HG02970 (cell line): ENCODE measurements around the gene MUC21.
"Not testable (repeated sequence)": the region's sequence is repeated elsewhere in the genome, so short reads cannot be mapped to it uniquely, and the experiment has no call there.

Experiments
- ATAC-seq: cut with Tn5 transposase; IDR thresholded peaks from one replicate; pipeline ENCODE4 v1.9.1; 2021; ENCODE audit warnings: mild to moderate bottlenecking, moderate library complexity, moderate number of reproducible peaks; ENCODE audit not compliant: unreplicated experiment, low FRiP score

Gene MUC21

DNA sequence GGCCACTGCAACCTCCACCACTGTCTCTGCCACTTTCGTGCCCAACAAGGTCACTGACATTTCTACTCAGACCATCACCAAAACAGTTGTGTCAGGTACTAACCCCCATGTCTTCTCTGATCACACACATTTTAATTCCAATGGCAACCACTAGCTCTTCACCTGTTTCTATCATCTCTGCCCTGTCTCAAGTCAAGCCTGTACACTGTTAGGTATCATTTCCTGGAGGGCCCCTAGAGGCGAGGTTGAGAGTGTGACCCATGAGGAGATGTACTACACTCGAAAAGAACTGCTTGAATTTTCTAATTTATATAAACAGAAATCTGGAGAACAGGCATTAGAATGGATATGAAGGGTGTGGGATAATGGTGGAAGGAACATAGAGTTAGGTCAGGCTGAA is 17.4 kb upstream of the MUC21 start:
- no peak for ATAC-seq

DNA sequence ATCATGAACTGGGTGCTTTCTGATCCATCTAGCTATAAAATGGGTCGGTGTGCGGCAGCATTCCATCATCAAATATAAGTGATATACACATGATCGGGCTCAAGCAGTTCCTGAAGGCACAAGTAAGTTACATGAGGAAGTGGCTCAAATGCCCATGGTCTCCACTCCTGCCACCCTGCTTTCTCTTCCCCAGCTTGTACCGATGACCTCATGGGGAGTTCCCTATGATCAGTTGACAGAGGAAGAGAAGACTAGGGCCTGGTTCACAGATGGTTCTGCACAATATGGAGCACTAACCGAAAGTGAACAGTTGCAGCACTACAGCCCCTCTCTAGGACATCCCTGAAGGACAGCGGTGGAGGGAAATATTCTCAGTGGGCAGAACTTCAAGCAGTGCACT is 14.3 kb upstream of the MUC21 start:
- not testable (repeated sequence) for ATAC-seq

DNA sequence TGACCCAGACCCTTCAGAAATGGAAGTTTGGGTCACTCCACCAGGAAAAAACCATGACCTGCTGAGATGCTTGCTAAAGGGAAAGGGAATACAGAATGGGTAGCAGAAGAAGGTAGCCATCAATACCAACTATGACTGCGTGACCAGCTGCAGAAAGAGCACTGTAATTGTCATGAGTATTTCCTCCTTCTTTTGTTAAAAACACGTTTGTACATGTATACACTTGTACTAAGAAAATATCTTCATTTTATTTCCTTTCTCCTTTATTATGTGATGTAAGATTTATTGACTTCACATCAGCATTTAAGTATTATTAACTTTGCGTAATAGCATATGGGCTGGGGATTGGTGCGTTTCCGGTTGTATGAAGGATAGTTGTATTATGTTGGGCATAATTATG is 12.6 kb upstream of the MUC21 start:
- ATAC-seq = no peak

DNA sequence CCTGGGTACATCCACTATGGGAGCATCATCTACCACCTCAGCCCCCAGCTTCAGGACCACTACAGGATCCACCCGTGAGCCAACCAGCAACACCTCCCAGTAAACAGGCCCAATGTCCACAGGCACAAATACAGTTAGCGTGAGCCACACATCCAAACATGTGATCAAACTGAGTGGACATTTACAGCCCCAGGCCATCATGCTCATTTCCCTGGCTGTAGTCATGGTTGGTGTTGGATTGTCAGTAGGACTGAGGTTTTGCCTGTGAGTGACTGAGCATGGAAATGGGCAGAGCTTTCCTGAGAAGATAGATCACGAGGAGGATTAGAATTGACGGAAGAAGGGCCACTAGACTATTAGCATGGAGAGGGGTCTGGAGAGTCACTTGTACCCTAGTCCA is 10.7 kb upstream of the MUC21 start:
- ATAC-seq = no peak

DNA sequence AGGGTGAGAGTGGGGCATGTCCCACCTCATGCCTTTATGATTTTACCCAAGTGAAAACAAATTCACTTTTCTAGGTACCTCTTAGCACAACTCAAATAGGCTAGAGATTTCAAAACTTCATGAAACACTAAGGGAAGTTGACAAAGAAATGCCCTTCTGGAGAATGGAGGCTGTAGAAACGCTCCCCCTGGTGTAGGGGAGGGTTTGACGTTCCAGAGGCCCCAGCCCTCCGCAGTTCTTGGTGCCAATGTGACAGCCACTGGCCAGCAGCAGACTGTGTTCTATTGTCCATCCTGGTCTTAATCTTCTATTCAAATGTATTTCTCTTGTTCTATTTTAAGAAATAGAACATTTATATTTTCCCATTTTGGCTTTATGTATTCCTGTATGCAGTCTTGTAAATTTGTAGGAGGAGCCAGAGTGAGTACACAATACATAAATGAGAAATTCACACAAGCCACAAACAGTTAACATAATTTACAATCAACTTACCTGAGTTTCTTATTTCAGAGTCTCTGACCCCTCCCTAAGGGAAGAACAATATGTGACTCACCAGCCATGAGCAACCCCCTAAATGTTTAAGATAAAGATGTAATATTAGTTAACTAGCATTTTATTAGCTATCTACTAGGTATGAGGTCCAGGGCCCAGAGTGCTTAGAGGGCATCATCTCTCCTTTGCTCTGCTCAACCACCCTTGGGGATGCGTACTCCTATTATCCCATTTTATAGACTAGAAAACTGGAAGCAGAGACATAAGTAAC is 8.8 kb upstream of the MUC21 start:
- no peak for ATAC-seq

DNA sequence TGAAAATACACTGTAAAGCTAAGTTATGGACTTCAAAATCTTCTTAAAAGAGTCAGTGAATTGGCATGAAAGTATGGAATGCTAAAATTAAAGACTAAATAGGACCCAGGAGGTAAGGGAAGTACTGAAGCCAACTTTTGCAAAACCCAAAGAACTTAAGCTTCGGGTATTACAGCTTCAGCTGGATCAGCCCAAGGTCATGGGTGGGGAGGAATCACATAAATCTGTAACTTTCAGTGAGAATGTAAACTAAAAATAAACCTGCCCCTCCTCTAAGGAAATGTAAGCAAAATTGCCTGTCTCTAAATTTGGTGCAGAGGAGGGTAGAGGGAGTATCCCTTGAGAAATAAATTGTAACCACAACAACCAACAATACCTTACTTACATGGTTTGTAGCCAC is 4.4 kb upstream of the MUC21 start:
- no peak for ATAC-seq

DNA sequence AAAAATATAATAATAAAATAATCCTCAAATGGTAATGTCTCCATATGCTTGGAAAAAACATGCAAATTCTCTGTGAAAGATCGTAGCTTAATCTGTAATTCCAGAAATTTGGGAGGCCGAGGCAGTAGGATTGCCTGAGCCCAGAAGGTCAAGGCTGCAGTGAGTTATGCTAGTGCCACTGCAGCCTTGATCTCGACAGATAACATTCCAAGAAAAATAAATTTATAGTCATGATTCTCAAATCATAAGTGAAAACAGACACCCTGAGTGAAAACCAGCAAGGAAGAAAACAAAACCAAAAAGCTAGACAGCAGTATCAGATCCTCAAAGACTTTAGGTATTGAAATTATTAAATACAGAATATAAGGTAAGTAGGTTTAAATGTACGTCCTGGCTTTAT is 3.8 kb upstream of the MUC21 start:
- ATAC-seq = no peak

DNA sequence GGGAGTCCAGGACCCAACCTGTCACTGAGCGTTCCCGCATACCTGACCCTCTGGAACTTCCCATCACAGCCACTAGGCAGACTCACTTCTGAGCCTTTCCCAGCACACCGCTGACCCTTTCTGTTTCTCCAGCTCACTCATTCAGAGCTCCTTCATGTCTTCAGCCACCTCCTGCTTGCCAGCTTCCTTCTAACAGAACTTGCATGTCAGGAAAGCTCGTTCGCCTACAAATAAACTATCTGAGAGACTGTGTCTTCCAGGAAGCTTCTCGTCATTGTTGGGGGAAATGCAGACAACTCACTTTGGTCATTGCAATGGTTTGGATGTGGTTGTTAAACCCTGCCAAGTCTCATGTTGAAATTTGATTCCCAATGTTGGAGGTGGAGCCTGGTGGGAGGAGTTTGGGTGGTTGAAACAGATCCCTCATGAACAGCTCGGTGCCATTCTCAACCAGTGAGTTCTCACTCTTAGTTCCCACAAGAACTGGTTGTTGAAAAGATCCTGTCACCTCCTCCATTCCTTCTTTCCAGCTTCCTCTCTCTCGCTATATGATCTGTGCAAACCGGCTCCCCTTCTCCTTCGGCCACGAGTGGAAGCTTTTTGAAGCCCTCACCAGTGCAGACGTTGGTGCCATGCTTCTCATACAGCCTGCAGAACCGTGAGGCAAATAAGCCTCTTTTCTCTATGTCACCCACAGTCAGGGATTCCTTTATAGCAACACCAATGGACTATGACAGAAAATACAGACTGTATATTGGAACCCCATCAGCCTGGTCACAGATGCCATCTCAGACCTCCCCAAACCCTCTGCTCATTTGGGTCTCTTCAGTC is 1.4 kb upstream of the MUC21 start:
- ATAC-seq = no peak

DNA sequence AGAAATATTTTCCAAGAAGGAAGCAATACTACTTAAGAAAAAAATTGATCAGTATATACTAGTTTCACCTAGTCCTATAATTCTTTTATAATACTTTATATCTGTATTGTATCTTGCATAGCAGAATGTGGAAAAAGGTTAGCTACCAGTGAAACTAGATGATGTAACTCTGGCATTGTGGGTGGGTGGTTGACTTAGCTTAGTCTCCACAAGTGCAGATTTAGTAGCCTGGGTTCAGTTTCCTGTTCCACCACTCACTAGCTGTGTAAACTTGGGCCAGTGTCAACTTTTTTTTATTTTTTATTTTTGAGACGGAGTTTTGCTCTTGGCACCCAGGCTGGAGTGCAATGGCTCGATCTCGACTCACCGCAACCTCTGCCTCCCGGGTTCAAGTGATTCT is 2.0 kb downstream of the MUC21 start:
- no peak for ATAC-seq

DNA sequence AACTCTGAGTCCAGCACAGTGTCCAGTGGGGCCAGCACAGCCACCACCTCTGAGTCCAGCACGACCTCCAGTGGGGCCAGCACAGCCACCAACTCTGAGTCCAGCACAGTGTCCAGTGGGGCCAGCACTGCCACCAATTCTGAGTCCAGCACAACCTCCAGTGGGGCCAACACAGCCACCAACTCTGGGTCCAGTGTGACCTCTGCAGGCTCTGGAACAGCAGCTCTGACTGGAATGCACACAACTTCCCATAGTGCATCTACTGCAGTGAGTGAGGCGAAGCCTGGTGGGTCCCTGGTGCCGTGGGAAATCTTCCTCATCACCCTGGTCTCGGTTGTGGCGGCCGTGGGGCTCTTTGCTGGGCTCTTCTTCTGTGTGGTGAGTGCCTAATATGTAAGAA is 3.8 kb downstream of the MUC21 start:
- no peak for ATAC-seq

DNA sequence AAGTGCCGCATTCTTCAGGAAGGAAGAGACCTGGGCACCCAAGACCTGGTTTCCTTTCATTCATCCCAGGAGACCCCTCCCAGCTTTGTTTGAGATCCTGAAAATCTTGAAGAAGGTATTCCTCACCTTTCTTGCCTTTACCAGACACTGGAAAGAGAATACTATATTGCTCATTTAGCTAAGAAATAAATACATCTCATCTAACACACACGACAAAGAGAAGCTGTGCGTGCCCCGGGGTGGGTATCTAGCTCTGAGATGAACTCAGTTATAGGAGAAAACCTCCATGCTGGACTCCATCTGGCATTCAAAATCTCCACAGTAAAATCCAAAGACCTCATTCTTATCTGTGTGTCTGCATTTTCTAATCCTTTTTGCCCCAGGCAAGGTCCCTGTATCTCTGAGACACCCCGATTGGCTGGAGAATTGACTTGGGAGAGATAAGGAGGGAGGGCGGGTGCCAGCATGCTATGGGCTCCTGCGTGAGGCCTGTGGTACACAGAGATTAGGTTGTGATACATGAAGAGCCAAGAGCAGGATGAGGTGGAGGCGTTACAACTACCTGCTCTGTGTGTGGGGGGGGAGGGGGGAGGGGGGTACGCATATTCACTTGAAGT is 4.8 kb downstream of the MUC21 start:
- no peak for ATAC-seq

DNA sequence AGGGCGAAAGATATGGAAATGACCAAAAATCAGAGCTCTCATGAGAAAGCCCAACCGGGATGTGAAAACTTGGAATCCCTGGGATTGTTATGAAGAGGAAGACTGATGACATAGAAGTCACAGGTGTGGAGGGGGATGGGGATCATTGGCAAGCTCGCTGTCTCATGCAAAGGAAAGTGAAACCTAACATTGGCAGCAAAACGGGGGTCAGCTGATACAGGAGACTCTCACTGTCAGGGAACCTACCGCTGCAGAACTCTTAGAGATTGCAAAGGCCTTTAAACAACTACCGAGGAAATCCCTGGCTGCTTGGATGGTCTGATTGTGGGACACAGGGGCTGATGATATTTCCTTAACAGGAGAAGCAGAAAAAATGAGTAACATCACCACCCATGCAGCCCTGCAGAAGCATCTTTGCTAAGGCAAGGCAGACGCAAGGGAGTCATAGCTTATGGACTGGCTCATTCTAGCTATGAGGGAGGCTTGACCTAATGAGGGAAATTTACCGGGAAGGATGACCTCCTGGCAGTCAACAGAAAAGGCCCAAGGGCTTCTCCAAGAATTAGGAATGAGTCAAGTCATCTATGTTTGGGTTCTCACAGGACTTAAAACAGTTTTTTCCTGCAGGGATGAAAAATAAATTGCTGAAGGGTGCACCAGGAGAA is 7.0 kb downstream of the MUC21 start:
- no peak for ATAC-seq

DNA sequence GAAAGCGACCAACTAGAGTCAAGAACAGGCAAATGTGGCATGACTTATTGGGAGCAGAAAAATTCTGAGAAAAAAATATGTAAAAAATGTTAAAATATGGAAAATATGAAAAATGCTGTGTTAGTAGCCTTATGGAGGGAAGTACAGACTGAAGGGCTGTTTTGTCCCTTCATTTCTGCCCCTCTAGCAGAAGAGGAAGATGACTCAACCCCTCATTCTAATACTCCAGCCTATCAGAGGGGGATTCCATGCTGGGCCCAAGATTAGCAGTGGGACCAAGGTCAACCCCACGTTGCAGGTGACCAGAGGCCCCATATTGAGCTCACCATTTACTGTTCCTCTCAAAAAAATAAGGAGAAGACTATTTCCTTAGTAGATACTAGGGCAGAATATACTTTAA is 8.4 kb downstream of the MUC21 start:
- no peak for ATAC-seq

DNA sequence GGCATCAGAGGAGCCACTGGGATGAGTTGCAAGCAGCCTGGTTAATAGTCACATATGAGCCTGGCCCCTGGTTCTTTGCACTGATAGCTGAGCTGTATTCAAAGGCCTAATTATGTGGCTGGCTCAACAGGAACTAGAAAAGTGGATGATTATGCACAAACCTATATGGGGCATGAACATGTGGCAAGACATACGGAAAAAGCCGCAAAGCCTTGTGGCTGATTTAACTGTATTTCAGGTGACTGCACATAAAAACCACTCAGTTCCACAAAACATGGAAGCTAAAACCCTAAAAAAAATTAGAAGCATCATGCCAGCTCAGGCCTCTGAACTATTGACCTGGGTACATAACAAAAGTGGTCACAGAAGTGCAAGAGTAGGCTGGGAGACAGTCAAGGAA is 13.8 kb downstream of the MUC21 start:
- no peak for ATAC-seq

DNA sequence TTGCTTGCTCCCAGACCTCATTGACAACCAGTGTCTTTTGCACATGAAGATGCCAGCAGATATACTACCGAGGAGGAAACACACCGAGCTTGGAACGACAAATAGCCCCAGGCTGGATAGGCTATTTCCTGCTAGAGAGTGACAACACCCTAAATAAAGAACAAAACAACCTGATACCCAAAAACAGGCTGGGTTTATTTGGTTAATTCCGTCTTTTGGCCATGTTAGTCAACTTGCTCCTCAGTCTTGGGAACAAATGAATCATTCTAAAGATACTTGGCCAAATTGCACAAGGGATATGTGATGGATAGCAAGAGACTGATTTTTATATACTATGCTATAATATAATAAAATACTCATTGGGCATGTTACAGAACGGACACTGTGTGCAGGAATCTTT is 15.3 kb downstream of the MUC21 start:
- no peak for ATAC-seq

DNA sequence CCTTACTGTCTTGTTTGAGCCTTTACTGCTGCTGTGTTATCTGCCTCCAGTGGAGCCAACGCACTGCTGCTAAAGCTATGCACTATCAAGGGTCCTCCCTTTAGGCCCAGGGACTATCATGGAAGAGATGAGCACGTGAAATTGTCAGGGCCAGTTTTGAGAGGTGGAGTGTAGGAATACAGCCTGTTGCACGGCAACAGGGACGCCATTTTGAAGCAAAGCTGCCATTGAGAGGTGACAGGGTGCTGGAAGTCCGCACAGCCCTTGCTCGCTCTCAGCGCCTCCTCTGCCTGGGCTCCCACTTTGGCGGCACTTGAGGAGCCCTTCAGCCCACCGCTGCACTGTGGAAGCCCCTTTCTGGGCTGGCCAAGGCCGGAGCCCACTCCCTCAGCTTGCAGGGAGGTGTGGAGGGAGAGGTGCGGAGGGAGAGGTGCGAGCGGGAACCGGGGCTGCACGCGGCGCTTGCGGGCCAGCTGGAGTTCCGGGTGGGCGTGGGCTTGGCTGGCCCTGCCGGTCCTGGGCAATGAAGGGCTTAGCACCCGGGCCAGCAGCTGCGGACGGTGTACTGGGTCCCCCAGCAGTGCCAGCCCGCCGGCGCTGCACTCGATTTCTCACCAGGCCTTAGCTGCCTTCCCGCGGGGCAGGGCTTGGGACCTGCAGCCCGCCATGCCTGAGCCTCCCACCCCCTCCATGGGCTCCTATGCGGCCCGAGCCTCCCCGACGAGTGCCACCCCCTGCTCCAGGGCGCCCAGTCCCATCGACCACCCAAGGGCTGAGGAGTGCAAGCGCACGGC is 16.7 kb downstream of the MUC21 start:
- not testable (repeated sequence) for ATAC-seq

DNA sequence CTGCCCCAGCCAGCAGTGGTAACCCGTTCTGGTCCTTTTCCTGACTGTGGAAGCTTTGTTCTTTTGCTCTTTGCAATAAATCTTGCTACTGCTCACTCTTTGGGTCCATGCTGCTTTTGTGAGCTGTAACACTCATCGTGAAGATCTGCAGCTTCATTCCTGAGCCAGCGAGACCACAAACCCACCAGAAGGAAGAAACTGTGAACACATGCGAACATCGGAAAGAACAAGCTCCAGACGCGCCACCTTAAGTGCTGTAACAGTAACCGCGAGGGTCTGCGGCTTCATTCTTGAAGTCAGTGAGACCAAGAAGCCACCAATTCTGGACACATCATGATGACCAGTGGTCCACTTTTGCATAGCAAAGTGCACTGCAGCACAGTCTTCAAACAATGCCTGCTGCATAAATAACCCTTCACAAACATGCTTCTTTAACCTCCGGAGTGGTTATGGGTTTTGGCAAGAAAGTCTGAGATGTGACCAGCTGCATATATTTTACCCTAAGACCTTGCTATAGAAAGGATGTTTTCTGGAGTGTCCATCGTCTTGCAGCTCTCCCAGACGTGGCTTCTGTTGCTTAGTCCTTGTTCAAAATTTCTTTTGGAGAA is 17.9 kb downstream of the MUC21 start:
- ATAC-seq = no peak

DNA sequence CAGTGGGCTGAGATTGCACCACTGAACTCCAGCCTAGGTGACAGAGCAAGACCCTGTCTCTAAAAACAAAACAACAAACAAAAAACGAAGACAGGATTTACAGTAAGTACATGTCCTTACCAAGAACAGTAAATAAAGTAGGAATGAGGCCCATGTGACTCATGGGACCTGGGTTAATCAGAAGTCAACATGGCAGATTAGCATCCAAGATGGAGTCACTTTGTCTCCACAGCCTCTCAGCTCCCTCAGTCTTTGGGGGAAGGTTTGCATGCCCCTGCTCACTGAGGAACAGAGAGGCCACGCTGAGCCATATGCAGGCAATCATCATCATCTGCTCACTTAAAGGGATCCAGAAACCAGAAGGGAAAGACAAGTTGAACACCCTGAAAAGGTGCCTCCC is 19.0 kb downstream of the MUC21 start:
- no peak for ATAC-seq

DNA sequence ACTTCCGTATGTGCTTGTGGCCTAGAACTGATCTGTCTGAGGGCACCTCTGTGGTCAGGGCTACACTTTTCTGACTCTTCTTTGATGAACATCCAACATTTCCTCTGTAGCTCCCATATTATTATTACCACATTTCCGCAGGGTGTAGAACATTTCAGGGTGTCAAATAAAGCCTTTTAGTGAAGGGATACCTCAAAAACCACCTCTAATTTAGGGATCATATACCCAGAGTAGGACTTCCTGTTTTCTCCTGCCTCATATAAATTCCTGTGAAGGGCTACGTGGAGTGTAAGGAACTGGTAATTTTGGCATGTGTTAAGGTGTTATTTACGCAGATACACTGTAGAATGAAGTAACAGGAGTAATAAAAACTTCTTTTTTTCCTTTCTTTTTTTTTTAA is 21.3 kb downstream of the MUC21 start:
- ATAC-seq = no peak
